ENCODE results near the gene MUSK. TPM values are rescaled to one million over a fixed set of nuclear protein-coding genes. Genes with fewer than 3 reads are reported as not detected.

Gene MUSK
- total and polyA plus RNA-seq, 2 donors (not counting 3 experiments of a cell fraction or from before 2014, with no cell fraction given): 0.08 TPM; not detected in 1

GRCh38 chr9:110835404-110835803 lies 166.8 kb downstream of the MUSK start:
- ChIA-PET POLR2A (no interaction called here), CTCF (no interaction called here)
- Histone ChIP-seq H3K4me2 (ENCODE audit: insufficient read depth, low read length) (no peak overlapping the region), H3K9me3 (replicated peaks; ENCODE audit: control insufficient read depth, insufficient read depth, low read length) (no peaks in the 10 kb centered on the region), H3K4me1 (ENCODE audit: control insufficient read depth, extremely low read depth, insufficient read depth, low read length) (no peaks in the 10 kb centered on the region), H2AFZ (ENCODE audit: low read depth, low read length) (no peak overlapping the region), H3K4me3 (replicated peaks in 1 of 3; ENCODE audit: insufficient read depth in 1 of 3, low read depth in 1 of 3, low read length in 3 of 3) (no peak overlapping the region), H3K27me3 (ENCODE audit: control insufficient read depth in 2 of 2, insufficient read depth in 2 of 2, low read length in 2 of 2) (no peaks in the 10 kb centered on the region), H4K20me1 (replicated peaks; ENCODE audit: control insufficient read depth, extremely low read depth, insufficient read depth, low read length) (no peaks in the 10 kb centered on the region), H3K36me3 (ENCODE audit: control insufficient read depth in 2 of 2, extremely low read depth in 1 of 2, insufficient read depth in 2 of 2, low read length in 2 of 2) (no peaks in the 10 kb centered on the region), H3K79me2 (ENCODE audit: control insufficient read depth, insufficient read depth, low read length) (no peaks in the 10 kb centered on the region), H3K9me1 (replicated peaks; ENCODE audit: control insufficient read depth, extremely low read depth, insufficient read depth, low read length) (no peaks in the 10 kb centered on the region), H3K27ac (ENCODE audit: insufficient read depth, low read depth, low read length) (no peak overlapping the region), H3K9ac (replicated peaks; ENCODE audit: extremely low read depth, insufficient read depth, low read length) (no peak overlapping the region)
- dilution Hi-C loops (cut with MboI; ENCODE audit: extremely low pct_ligation_motif_present, low sequenced_read_pairs): no loop called here
- FAIRE-seq (no peak), DNase-seq (ENCODE audit: low read depth, low spot score) (no peak)
- TF ChIP-seq, protein P1, sequence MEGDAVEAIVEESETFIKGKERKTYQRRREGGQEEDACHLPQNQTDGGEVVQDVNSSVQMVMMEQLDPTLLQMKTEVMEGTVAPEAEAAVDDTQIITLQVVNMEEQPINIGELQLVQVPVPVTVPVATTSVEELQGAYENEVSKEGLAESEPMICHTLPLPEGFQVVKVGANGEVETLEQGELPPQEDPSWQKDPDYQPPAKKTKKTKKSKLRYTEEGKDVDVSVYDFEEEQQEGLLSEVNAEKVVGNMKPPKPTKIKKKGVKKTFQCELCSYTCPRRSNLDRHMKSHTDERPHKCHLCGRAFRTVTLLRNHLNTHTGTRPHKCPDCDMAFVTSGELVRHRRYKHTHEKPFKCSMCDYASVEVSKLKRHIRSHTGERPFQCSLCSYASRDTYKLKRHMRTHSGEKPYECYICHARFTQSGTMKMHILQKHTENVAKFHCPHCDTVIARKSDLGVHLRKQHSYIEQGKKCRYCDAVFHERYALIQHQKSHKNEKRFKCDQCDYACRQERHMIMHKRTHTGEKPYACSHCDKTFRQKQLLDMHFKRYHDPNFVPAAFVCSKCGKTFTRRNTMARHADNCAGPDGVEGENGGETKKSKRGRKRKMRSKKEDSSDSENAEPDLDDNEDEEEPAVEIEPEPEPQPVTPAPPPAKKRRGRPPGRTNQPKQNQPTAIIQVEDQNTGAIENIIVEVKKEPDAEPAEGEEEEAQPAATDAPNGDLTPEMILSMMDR (IDR thresholded peaks at IDR 0.05; ENCODE audit: extremely low read depth in 1 of 2, insufficient read depth in 1 of 2, low read depth in 1 of 2, low read length in 2 of 2): no peak
- no peak for TF ChIP-seq FOS (IDR thresholded peaks at IDR 0.05; ENCODE audit: borderline replicate concordance, insufficient read depth, low read length)
- no peak for TF ChIP-seq EZH2 (IDR thresholded peaks at IDR 0.05; ENCODE audit: borderline replicate concordance, low read depth, low read length, severe bottlenecking)
- no TSS peak for BruUV-seq (replicated peaks)
- intact Hi-C loops (cut with micrococcal nuclease): loop anchor here (10.0 kb wide), 1 partner anchor 459 kb away; no protein-coding TSS in a partner anchor

DNA sequence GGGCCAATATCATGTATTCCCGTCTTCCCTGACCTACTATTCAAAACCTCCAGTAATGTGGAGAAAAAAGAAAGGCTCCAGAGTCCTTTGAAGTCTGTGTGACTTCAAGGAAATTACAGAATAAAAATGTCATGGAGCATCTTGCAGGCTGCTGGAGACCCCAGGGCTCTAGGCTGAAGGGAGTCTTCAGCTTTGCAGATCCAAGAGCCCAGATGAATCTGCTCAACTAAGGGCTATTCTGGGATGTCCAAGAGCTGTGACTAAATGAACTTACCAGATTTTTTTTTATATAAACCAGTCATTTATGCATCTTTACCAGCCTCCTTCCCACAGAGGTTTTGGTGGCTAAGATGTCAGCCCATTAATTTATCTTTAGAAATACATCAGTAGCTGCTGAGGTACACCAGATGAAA lies 167.3 kb downstream of the MUSK start:
- intact Hi-C loops (cut with micrococcal nuclease) (loop anchor here (10.0 kb wide), 1 partner anchor 459 kb away; no protein-coding TSS in a partner anchor), dilution Hi-C loops (cut with MboI; ENCODE audit: extremely low pct_ligation_motif_present, low sequenced_read_pairs) (no loop called here)
- no peak overlapping the region for H3K9ac ChIP-seq (replicated peaks; ENCODE audit: extremely low read depth, insufficient read depth, low read length)
- H3K27ac ChIP-seq (ENCODE audit: insufficient read depth, low read depth, low read length): no peak overlapping the region
- H3K4me3 ChIP-seq (replicated peaks in 1 of 3; ENCODE audit: insufficient read depth in 1 of 3, low read depth in 1 of 3, low read length in 3 of 3): no peak overlapping the region
- CTCF ChIA-PET: no interaction called here
- no peaks in the 10 kb centered on the region for H3K4me1 ChIP-seq (ENCODE audit: control insufficient read depth, extremely low read depth, insufficient read depth, low read length)
- H3K9me3 ChIP-seq (replicated peaks; ENCODE audit: control insufficient read depth, insufficient read depth, low read length): no peaks in the 10 kb centered on the region
- no peak overlapping the region for H2AFZ ChIP-seq (ENCODE audit: low read depth, low read length)
- H3K36me3 ChIP-seq (ENCODE audit: control insufficient read depth in 2 of 2, extremely low read depth in 1 of 2, insufficient read depth in 2 of 2, low read length in 2 of 2): no peaks in the 10 kb centered on the region
- no peak overlapping the region for H3K4me2 ChIP-seq (ENCODE audit: insufficient read depth, low read length)
- no peaks in the 10 kb centered on the region for H3K9me1 ChIP-seq (replicated peaks; ENCODE audit: control insufficient read depth, extremely low read depth, insufficient read depth, low read length)
- H3K27me3 ChIP-seq (ENCODE audit: control insufficient read depth in 2 of 2, insufficient read depth in 2 of 2, low read length in 2 of 2): no peaks in the 10 kb centered on the region
- no peak for TF ChIP-seq JUN (IDR thresholded peaks at IDR 0.05; ENCODE audit: borderline replicate concordance, insufficient read depth, insufficient read length, low read depth)
- TF ChIP-seq, protein P1 (IDR thresholded peaks at IDR 0.05; ENCODE audit: extremely low read depth in 1 of 2, insufficient read depth in 1 of 2, low read depth in 1 of 2, low read length in 2 of 2): no peak
- TF ChIP-seq EZH2 (IDR thresholded peaks at IDR 0.05; ENCODE audit: borderline replicate concordance, low read depth, low read length, severe bottlenecking): no peak
- no peak for TF ChIP-seq POLR2AphosphoS5 (IDR thresholded peaks at IDR 0.05; ENCODE audit: insufficient read depth, low read depth, low read length)
- TF ChIP-seq FOS (IDR thresholded peaks at IDR 0.05; ENCODE audit: borderline replicate concordance, insufficient read depth, low read length): no peak
- no peak for TF ChIP-seq MAX (IDR thresholded peaks at IDR 0.05; ENCODE audit: insufficient read depth, insufficient read length)
- no peak for TF ChIP-seq POLR2A (IDR thresholded peaks at IDR 0.05; ENCODE audit: low read depth, low read length)
- no peak for TF ChIP-seq MYC (IDR thresholded peaks at IDR 0.05; ENCODE audit: low read depth, low read length)
- no peak for TF ChIP-seq GATA2 (IDR thresholded peaks at IDR 0.05; ENCODE audit: insufficient read depth, insufficient read length, low read depth, low read length)
- BruUV-seq (replicated peaks): no TSS peak
- DNase-seq (ENCODE audit: low read depth, low spot score): no peak
- H3K79me2 ChIP-seq (ENCODE audit: control insufficient read depth, insufficient read depth, low read length): no peaks in the 10 kb centered on the region
- FAIRE-seq: no peak
- POLR2A ChIA-PET: no interaction called here
- no peaks in the 10 kb centered on the region for H4K20me1 ChIP-seq (replicated peaks; ENCODE audit: control insufficient read depth, extremely low read depth, insufficient read depth, low read length)

Measured in endothelial cell of umbilical vein (primary cell).